ENCODE measurements around the gene SOBP. TPM values are rescaled to one million over a fixed set of nuclear protein-coding genes. Genes with fewer than 3 reads are reported as not detected.

The SOBP gene
- polyA plus RNA-seq, 1 donor (not counting 4 experiments of a cell fraction or from before 2014, with no cell fraction given), result not detected

GRCh38 chr6:107538856-107539387 is 49.0 kb downstream of the SOBP start:
- dilution Hi-C loops (cut with MboI; ENCODE audit: extremely low pct_ligation_motif_present, low sequenced_read_pairs), result no loop called here
- Histone ChIP-seq H3K9ac (ENCODE audit: control insufficient read depth, extremely low read depth, insufficient read depth, low read length) (no peak overlapping the region), H3K9me3 (ENCODE audit: control insufficient read depth, low read depth, low read length) (no peaks in the 10 kb centered on the region), H3K4me1 (ENCODE audit: control insufficient read depth, extremely low read depth, insufficient read depth, low read length) (no peaks in the 10 kb centered on the region), H2AFZ (ENCODE audit: control insufficient read depth, low read length) (no peak overlapping the region), H3K27me3 (ENCODE audit: control insufficient read depth, extremely low read depth, insufficient read depth, low read length) (peaks cover 13% of the 10 kb centered on the region), H3K9me1 (ENCODE audit: control insufficient read depth, extremely low read depth, insufficient read depth, low read length) (no peaks in the 10 kb centered on the region), H3K4me2 (ENCODE audit: control insufficient read depth, extremely low read depth, insufficient read depth, low read depth, low read length) (no peak overlapping the region), H4K20me1 (ENCODE audit: control insufficient read depth, extremely low read depth, insufficient read depth, low read length) (no peaks in the 10 kb centered on the region), H3K4me3 (ENCODE audit: control insufficient read depth in 2 of 3, extremely low read depth in 1 of 3, insufficient read depth in 2 of 3, low read depth in 1 of 3, low read length in 3 of 3) (no peak overlapping the region), H3K27ac (ENCODE audit: control insufficient read depth, insufficient read depth, low read length) (no peak overlapping the region), H3K36me3 (ENCODE audit: control insufficient read depth in 2 of 2, extremely low read depth in 1 of 2, insufficient read depth in 2 of 2, low read length in 2 of 2) (no peaks in the 10 kb centered on the region), H3K79me2 (ENCODE audit: control insufficient read depth, insufficient read depth, low read length) (no peaks in the 10 kb centered on the region)
- TF ChIP-seq EZH2 (IDR thresholded peaks at IDR 0.05; ENCODE audit: low read length) (no peak), CTCF (optimal IDR thresholded peaks at IDR 0.05 in 1 of 3, IDR thresholded peaks at IDR 0.05 in 1 of 3, conservative IDR thresholded peaks at IDR 0.05 in 1 of 3; ENCODE audit: extremely low read depth in 1 of 3, insufficient read depth in 2 of 3, low read length in 3 of 3) (no peak)
- no peak for DNase-seq (ENCODE audit: low read depth, low spot score)
- no peak for FAIRE-seq

DNA sequence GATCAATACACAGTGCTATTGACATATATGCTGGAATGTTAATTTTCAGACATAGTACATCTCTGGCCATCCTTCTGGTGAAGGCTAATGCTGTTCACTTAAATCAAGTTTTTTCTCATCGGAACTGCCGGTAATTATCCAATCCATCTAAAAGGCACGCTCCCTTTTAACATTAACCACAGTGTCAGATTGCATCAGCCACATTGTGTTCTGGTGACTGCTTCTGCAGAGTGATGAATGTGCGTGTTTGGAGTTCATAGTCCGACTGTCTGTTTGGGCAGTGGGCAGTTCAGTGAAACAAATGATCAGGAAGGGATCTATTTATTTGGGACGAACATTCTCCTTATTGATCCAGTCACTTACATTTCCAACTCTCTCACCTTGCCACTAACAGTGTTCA is 49.5 kb downstream of the SOBP start:
- Histone ChIP-seq H3K27ac (ENCODE audit: control insufficient read depth, insufficient read depth, low read length) (no peak overlapping the region), H3K27me3 (ENCODE audit: control insufficient read depth, extremely low read depth, insufficient read depth, low read length) (peaks cover 15% of the 10 kb centered on the region), H2AFZ (ENCODE audit: control insufficient read depth, low read length) (no peak overlapping the region), H3K9me3 (ENCODE audit: control insufficient read depth, low read depth, low read length) (no peaks in the 10 kb centered on the region), H3K36me3 (ENCODE audit: control insufficient read depth in 2 of 2, extremely low read depth in 1 of 2, insufficient read depth in 2 of 2, low read length in 2 of 2) (no peaks in the 10 kb centered on the region), H3K4me1 (ENCODE audit: control insufficient read depth, extremely low read depth, insufficient read depth, low read length) (no peaks in the 10 kb centered on the region), H3K9me1 (ENCODE audit: control insufficient read depth, extremely low read depth, insufficient read depth, low read length) (no peaks in the 10 kb centered on the region), H4K20me1 (ENCODE audit: control insufficient read depth, extremely low read depth, insufficient read depth, low read length) (no peaks in the 10 kb centered on the region), H3K4me2 (ENCODE audit: control insufficient read depth, extremely low read depth, insufficient read depth, low read depth, low read length) (no peak overlapping the region), H3K4me3 (ENCODE audit: control insufficient read depth in 2 of 3, extremely low read depth in 1 of 3, insufficient read depth in 2 of 3, low read depth in 1 of 3, low read length in 3 of 3) (no peak overlapping the region), H3K79me2 (ENCODE audit: control insufficient read depth, insufficient read depth, low read length) (no peaks in the 10 kb centered on the region), H3K9ac (ENCODE audit: control insufficient read depth, extremely low read depth, insufficient read depth, low read length) (no peak overlapping the region)
- FAIRE-seq (no peak), DNase-seq (ENCODE audit: low read depth, low spot score) (no peak)
- dilution Hi-C loops (cut with MboI; ENCODE audit: extremely low pct_ligation_motif_present, low sequenced_read_pairs), result no loop called here
- TF ChIP-seq EZH2 (IDR thresholded peaks at IDR 0.05; ENCODE audit: low read length), result no peak
- TF ChIP-seq CTCF (optimal IDR thresholded peaks at IDR 0.05 in 1 of 3, IDR thresholded peaks at IDR 0.05 in 1 of 3, conservative IDR thresholded peaks at IDR 0.05 in 1 of 3; ENCODE audit: extremely low read depth in 1 of 3, insufficient read depth in 2 of 3, low read length in 3 of 3), result no peak
